ENCODE results near the gene BET1. TPM values are rescaled to one million over a fixed set of nuclear protein-coding genes. Genes with fewer than 3 reads are reported as not detected.

Gene BET1
- total and polyA plus RNA-seq, 2 of the 8 experiments (the other 6 are each of a cell fraction or from before 2014, with no cell fraction given): 20.6 to 31.7 TPM

DNA sequence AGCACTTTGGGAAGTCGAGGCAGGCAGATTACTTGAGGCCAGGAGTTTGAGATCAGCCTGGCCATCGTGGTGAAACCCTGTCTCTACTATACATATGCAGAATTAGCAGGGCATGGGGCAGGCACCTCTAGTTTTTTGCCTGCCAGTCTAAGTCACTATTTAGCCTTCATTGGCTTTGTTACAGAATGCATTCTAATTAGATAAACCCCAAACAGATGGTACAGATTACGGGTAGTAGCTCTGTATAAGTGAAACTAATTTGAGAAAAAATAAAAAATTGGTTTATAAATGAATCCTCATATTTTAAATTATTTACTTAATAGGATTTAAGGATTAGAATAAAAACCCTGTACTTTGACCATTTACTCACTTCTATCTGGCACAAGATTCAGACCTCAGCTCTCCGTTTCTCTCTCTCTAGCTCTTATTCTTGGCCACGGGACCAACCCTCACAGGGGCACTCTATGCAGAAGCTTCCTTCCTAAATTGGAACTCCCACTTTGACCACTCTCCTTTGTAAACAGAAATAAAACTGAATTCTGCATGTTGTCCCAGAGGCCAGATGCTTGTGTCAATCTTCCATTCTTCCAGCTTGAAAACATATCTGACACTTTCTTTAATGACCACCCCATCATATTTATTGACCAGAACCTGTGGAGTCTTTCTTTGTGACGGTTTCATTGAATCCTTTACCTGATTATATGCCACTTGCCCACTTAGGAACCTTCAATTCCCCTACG is 26.8 kb downstream of the BET1 start (continued):
- TF ChIP-seq, protein P1, sequence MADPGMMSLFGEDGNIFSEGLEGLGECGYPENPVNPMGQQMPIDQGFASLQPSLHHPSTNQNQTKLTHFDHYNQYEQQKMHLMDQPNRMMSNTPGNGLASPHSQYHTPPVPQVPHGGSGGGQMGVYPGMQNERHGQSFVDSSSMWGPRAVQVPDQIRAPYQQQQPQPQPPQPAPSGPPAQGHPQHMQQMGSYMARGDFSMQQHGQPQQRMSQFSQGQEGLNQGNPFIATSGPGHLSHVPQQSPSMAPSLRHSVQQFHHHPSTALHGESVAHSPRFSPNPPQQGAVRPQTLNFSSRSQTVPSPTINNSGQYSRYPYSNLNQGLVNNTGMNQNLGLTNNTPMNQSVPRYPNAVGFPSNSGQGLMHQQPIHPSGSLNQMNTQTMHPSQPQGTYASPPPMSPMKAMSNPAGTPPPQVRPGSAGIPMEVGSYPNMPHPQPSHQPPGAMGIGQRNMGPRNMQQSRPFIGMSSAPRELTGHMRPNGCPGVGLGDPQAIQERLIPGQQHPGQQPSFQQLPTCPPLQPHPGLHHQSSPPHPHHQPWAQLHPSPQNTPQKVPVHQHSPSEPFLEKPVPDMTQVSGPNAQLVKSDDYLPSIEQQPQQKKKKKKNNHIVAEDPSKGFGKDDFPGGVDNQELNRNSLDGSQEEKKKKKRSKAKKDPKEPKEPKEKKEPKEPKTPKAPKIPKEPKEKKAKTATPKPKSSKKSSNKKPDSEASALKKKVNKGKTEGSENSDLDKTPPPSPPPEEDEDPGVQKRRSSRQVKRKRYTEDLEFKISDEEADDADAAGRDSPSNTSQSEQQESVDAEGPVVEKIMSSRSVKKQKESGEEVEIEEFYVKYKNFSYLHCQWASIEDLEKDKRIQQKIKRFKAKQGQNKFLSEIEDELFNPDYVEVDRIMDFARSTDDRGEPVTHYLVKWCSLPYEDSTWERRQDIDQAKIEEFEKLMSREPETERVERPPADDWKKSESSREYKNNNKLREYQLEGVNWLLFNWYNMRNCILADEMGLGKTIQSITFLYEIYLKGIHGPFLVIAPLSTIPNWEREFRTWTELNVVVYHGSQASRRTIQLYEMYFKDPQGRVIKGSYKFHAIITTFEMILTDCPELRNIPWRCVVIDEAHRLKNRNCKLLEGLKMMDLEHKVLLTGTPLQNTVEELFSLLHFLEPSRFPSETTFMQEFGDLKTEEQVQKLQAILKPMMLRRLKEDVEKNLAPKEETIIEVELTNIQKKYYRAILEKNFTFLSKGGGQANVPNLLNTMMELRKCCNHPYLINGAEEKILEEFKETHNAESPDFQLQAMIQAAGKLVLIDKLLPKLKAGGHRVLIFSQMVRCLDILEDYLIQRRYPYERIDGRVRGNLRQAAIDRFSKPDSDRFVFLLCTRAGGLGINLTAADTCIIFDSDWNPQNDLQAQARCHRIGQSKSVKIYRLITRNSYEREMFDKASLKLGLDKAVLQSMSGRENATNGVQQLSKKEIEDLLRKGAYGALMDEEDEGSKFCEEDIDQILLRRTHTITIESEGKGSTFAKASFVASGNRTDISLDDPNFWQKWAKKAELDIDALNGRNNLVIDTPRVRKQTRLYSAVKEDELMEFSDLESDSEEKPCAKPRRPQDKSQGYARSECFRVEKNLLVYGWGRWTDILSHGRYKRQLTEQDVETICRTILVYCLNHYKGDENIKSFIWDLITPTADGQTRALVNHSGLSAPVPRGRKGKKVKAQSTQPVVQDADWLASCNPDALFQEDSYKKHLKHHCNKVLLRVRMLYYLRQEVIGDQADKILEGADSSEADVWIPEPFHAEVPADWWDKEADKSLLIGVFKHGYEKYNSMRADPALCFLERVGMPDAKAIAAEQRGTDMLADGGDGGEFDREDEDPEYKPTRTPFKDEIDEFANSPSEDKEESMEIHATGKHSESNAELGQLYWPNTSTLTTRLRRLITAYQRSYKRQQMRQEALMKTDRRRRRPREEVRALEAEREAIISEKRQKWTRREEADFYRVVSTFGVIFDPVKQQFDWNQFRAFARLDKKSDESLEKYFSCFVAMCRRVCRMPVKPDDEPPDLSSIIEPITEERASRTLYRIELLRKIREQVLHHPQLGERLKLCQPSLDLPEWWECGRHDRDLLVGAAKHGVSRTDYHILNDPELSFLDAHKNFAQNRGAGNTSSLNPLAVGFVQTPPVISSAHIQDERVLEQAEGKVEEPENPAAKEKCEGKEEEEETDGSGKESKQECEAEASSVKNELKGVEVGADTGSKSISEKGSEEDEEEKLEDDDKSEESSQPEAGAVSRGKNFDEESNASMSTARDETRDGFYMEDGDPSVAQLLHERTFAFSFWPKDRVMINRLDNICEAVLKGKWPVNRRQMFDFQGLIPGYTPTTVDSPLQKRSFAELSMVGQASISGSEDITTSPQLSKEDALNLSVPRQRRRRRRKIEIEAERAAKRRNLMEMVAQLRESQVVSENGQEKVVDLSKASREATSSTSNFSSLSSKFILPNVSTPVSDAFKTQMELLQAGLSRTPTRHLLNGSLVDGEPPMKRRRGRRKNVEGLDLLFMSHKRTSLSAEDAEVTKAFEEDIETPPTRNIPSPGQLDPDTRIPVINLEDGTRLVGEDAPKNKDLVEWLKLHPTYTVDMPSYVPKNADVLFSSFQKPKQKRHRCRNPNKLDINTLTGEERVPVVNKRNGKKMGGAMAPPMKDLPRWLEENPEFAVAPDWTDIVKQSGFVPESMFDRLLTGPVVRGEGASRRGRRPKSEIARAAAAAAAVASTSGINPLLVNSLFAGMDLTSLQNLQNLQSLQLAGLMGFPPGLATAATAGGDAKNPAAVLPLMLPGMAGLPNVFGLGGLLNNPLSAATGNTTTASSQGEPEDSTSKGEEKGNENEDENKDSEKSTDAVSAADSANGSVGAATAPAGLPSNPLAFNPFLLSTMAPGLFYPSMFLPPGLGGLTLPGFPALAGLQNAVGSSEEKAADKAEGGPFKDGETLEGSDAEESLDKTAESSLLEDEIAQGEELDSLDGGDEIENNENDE (IDR thresholded peaks at IDR 0.05; ENCODE audit: insufficient replicate concordance, low read length): no peak
- TF ChIP-seq HDAC6 (IDR thresholded peaks at IDR 0.05; ENCODE audit: low read depth, low read length) (no peak), TEAD4 (IDR thresholded peaks at IDR 0.05; ENCODE audit: low read depth, low read length) (no peak), BRCA1 (IDR thresholded peaks at IDR 0.05; ENCODE audit: low read depth, low read length) (no peak), KDM1A (IDR thresholded peaks at IDR 0.05; ENCODE audit: borderline replicate concordance, low read length) (no peak), HDAC2 (IDR thresholded peaks at IDR 0.05; ENCODE audit: borderline replicate concordance in 1 of 2, low read depth in 2 of 2, low read length in 2 of 2) (no peak), RAD21 (IDR thresholded peaks at IDR 0.05 in 1 of 2, conservative IDR thresholded peaks at IDR 0.05 in 1 of 2; ENCODE audit: low read depth in 2 of 2, low read length in 2 of 2) (no peak), TAF7 (optimal IDR thresholded peaks at IDR 0.05; ENCODE audit: borderline replicate concordance, low read depth, low read length) (no peak), ASH2L (IDR thresholded peaks at IDR 0.05; ENCODE audit: low read length) (no peak), SP2 (IDR thresholded peaks at IDR 0.05; ENCODE audit: low read length) (no peak)
